Esophagus squamous epithelium (tissue), 5 donors: ENCODE data around the gene GTF2F1. TPM values are rescaled to one million over a fixed set of nuclear protein-coding genes. Genes with fewer than 3 reads are reported as not detected.
"Not testable (repeated sequence)": the region's sequence is repeated elsewhere in the genome, so short reads cannot be mapped to it uniquely, and the experiment has no call there.

Experiments used
- DNase-seq: peaks from one replicate; lab custom pipeline; 2025; lab: John Stamatoyannopoulos, UW
- H3K27ac ChIP-seq, 4 donors: fragments of 200-600 bp; sonication (generic); one replicate each; pipeline ENCODE4 v1.5.1; 2016 to 2019; ENCODE audit warnings: mild to moderate bottlenecking in 1 of 4
- H3K27me3 ChIP-seq, 4 donors: fragments of 200-600 bp; sonication (generic); 1 replicate in 3 of 4; 2 replicates in 1 of 4; pipeline versions ENCODE4 v1.5.1 to v1.6.0; 2017 to 2021; ENCODE audit warnings: antibody characterized with exemption in 1 of 4
- H3K36me3 ChIP-seq, 3 donors: fragments of 200-600 bp; sonication (generic); one replicate each; pipeline ENCODE4 v1.5.1; 2016 to 2019
- H3K4me1 ChIP-seq, 3 donors: fragments of 200-600 bp; sonication (generic); one replicate each; pipeline ENCODE4 v1.5.1; 2017 to 2019
- H3K4me3 ChIP-seq, 4 donors: fragments of 200-600 bp; sonication (generic); 1 replicate in 3 of 4; 2 replicates in 1 of 4; pipeline ENCODE4 v1.5.1; 2016 to 2019; ENCODE audit warnings: mild to moderate bottlenecking in 2 of 4, moderate library complexity in 1 of 4
- H3K9me3 ChIP-seq, 3 donors: fragments of 200-600 bp; sonication (generic); one replicate each; pipeline ENCODE4 v1.5.1; 2016 to 2019
- POLR2A ChIP-seq, 4 donors: fragments of 450-650 bp; IDR thresholded peaks; one replicate each; pipeline ENCODE4 v1.6.1; 2017; ENCODE audit warnings: antibody characterized with exemption in 4 of 4, mild to moderate bottlenecking in 4 of 4, moderate library complexity in 3 of 4
- WGBS, 2 donors: methylation state at CpG; one replicate each; pipeline ENCODE4 v1.1.5; 2018; 5-methylcytosine and 5-hydroxymethylcytosine counted together
- intact Hi-C: fragments of 100-400 bp; cut with DNase I; formaldehyde crosslinking; loops from one replicate; pipeline ENCODE4 v1.15.0; 2022
- total RNA-seq, 4 donors: library from RNA; depleted of rRNA; stranded (reverse); fragments of >200 nt; gene quantifications; one replicate each; pipeline ENCODE4 v1.1.0, GENCODE V29; 2016
- TF ChIP-seq, protein P1 (sequence below), 6 experiments: fragments of 450-650 bp in 4 of 6; fragments of 200-600 bp in 2 of 6; sonication (generic) in 2 of 6; IDR thresholded peaks; one replicate each; pipeline ENCODE4 v1.5.1; 2016 to 2019; ENCODE audit warnings: antibody characterized with exemption in 6 of 6, mild to moderate bottlenecking in 4 of 6, moderate library complexity in 4 of 6
- donor health status: DM: yes; HTN: yes; CAD: no.

Gene GTF2F1
- total RNA-seq, 4 donors from 2014 or later, result 28.0 to 51.3 (median 43.5) TPM

DNA sequence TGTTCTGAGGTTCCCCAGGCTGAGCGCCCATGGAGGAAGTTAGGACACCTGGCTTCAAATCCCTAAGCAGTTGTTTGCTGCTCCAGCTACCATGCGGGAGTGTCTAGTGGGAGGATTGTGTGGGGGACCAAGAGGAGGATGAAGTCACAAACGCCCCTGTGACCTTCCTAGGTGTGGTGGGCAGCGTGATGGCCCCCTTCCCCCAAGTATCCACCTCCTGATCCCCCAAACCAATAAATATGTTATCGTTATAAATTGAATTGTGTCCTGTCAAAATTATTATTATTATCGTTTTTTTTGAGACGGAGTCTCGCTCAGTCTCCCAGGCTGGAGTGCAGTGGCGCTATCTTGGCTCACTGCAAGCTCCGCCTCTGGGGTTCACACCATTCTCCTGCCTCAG, 40.7 kb upstream of the GTF2F1 start, which contains the start of gene SLC25A41:
SLC25A41 (minus strand) TSS at position 101 of the 400 bp plus-strand sequence; CDS start at position 31, 70 bp downstream.
- Histone ChIP-seq H3K4me3 (no peak within 1 kb of the TSS), H3K9me3 (no peaks in the 10 kb centered on the region), H3K36me3 (no peaks in the 10 kb centered on the region), H3K27ac (no peak within 1 kb of the TSS), H3K4me1 (no peaks in the 10 kb centered on the region), H3K27me3 (no peaks in the 10 kb centered on the region)
- no peak for DNase-seq
- no peak for TF ChIP-seq POLR2A (IDR thresholded peaks at IDR 0.05)
- TF ChIP-seq, protein P1, sequence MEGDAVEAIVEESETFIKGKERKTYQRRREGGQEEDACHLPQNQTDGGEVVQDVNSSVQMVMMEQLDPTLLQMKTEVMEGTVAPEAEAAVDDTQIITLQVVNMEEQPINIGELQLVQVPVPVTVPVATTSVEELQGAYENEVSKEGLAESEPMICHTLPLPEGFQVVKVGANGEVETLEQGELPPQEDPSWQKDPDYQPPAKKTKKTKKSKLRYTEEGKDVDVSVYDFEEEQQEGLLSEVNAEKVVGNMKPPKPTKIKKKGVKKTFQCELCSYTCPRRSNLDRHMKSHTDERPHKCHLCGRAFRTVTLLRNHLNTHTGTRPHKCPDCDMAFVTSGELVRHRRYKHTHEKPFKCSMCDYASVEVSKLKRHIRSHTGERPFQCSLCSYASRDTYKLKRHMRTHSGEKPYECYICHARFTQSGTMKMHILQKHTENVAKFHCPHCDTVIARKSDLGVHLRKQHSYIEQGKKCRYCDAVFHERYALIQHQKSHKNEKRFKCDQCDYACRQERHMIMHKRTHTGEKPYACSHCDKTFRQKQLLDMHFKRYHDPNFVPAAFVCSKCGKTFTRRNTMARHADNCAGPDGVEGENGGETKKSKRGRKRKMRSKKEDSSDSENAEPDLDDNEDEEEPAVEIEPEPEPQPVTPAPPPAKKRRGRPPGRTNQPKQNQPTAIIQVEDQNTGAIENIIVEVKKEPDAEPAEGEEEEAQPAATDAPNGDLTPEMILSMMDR (IDR thresholded peaks at IDR 0.05), result no peak
- intact Hi-C loops, result no loop called here
- WGBS, 2 donors, result 86% methylated on average over 9 to 10 of the region's 10 CpGs

DNA sequence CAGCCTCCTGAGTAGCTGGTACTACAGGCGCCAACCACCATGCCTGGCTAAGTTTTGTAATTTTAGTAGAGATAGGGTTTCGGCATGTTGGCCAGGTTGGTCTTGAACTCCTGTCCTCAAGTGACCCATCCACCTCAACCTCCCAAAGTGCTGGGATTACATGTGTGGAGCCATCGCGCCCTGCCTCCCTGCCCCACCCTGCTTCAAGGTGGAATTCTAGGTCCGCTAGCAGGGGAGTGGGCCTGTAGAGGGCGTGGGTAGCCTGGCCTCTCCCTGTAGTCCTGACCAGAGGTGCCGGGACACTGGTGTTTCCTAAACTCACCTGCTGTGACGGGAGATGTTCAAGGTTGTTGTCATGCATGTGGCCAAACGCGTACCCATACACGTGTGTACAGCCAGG, 40.2 kb upstream of the GTF2F1 start:
- DNase-seq, result no peak
- Histone ChIP-seq H3K4me3 (no peak overlapping the region), H3K4me1 (no peaks in the 10 kb centered on the region), H3K27me3 (no peaks in the 10 kb centered on the region), H3K36me3 (no peaks in the 10 kb centered on the region), H3K27ac (no peak overlapping the region), H3K9me3 (no peaks in the 10 kb centered on the region)
- TF ChIP-seq, protein P1 (IDR thresholded peaks at IDR 0.05), result no peak
- no peak for TF ChIP-seq POLR2A (IDR thresholded peaks at IDR 0.05)
- intact Hi-C loops, result no loop called here
- WGBS, 2 donors, result 76 to 100% methylated on average over 2 to 4 of the region's 11 CpGs

DNA sequence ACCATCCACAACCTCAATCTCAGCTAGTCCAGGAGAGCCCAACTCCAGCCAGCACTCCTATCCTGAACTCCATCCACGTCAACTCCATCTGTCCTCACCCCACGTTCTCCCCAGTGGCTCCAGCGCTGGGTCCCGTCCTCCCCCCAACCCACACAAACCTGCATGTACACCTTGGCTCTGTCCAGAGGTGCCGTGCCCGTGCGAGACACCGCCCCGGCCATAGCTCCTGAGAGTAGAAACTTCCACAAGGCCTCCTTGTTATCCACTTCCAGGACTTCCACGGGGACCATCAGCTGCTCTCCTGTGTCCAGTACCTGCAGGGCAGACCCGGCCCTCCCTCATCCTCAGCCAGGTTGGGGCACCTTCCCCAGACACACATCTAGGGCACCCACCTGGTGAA, 38.9 kb upstream of the GTF2F1 start:
- intact Hi-C loops, result no loop called here
- Histone ChIP-seq H3K9me3 (no peaks in the 10 kb centered on the region), H3K4me1 (no peaks in the 10 kb centered on the region), H3K27ac (no peak overlapping the region), H3K4me3 (no peak overlapping the region), H3K36me3 (no peaks in the 10 kb centered on the region), H3K27me3 (no peaks in the 10 kb centered on the region)
- no peak for DNase-seq
- no peak for TF ChIP-seq POLR2A (IDR thresholded peaks at IDR 0.05)
- TF ChIP-seq, protein P1 (IDR thresholded peaks at IDR 0.05), result no peak
- 74 to 88% methylated on average over 5 to 11 of the region's 11 CpGs for WGBS, 2 donors

DNA sequence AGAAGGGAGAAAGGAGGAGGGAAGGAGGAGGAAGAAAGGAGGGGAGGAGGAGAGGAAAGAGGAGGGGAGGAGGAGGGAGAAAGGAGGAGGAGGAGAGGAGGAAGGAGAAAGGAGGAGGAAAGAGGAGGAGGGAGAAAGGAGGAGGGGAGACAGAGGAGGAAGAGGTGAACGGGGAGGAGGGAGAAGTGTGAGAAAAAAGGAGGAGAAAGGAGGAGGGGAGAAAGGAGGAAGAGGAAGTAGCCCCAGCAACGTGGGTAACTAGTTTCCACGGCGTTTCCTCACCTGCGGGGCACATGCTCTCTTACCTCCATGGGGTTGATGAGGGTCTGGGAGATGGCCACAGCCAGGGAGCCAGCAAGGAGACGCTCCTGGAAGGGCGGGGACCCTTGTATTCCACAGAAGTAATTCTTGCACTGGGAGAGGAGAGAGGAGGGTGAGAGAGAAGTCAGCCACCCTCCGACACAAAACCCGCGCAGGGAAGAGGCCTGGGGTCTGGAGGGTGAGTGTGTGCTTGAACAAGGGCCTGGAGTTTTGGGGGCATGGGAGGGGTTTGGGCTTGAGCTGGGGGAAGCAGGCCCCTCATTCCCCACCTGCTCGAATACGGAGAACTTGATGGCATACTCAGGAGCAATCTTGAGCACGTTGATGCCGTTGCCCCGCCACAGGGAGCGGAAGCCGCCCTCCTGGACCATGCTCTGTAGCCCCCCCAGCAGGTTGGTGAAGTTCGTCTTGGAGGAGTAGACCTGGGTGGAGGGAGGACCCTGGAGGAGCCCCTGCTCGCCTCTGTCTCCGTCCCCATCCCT, 36.7 kb upstream of the GTF2F1 start:
- Histone ChIP-seq H3K9me3 (no peaks in the 10 kb centered on the region), H3K27me3 (no peaks in the 10 kb centered on the region), H3K36me3 (no peaks in the 10 kb centered on the region), H3K4me1 (peaks cover 0 to 8% (median 0%) of the 10 kb centered on the region in 3 donors), H3K27ac (no peak overlapping the region), H3K4me3 (no peak overlapping the region)
- DNase-seq, result no peak
- TF ChIP-seq, protein P1 (IDR thresholded peaks at IDR 0.05), result no peak
- TF ChIP-seq POLR2A (IDR thresholded peaks at IDR 0.05), result no peak
- intact Hi-C loops, result no loop called here
- WGBS, 2 donors, result 48 to 59% methylated on average over 11 to 20 of the region's 20 CpGs

DNA sequence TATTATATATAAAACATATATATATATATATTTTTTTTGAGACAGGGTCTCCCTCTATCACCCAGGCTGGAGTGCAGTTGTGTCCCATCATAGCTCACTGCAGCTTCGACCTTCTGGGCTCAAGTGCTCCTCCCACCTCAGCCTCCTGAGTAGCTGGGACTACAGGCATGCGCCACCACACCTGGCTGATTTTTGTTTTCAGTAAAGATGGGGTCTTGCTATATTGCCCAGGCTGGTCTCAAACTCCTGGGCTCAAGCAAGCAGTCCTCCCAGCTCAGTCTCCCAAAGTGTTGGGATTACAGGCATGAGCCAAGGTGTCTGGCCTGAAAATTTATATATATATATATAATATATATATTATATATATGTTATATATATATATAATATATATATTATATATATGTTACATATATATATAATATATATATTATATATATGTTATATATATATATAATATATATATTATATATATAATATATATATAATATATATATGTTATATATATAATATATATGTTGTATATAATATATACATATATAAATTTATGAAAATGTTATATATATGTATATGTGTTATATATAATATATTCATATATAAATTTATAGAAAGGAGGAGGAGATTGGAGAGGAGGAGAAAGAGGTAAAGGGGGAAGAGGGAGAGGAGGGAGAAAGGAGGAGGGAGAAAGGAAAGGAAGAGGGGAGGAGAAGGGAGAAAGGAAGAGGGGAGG, 35.9 kb upstream of the GTF2F1 start:
- DNase-seq, intact Hi-C loops: not testable (repeated sequence)
- 77 to 79% methylated on average over 2 of the region's 2 CpGs for WGBS, 2 donors

More for the DNA sequence above, 35.9 kb upstream of the GTF2F1 start:
- not testable (repeated sequence) for H3K36me3 ChIP-seq, H3K9me3 ChIP-seq, H3K27ac ChIP-seq, H3K4me3 ChIP-seq, H3K4me1 ChIP-seq, H3K27me3 ChIP-seq
